Fibroblast of lung (primary cell): Measurements from ENCODE around the gene TUBGCP3. TPM values are rescaled to one million over a fixed set of nuclear protein-coding genes. Genes with fewer than 3 reads are reported as not detected.
"Not testable (repeated sequence)": the region's sequence is repeated elsewhere in the genome, so short reads cannot be mapped to it uniquely, and the experiment has no call there.

Source experiments
- DNase-seq, 2 donors: peaks; one replicate each; pipeline versions ENCODE4 v3.0.0 to v3.0.0-alpha.2; 2010; ENCODE audit warnings: low read depth in 2 of 2
- H2AFZ ChIP-seq: 2 replicates; pipeline ENCODE4 v1.5.1; 2012; ENCODE audit warnings: low read length, control low read depth, inconsistent platforms
- H3K27ac ChIP-seq: 2 replicates; pipeline ENCODE4 v1.5.1; 2011; ENCODE audit warnings: low read length, control low read depth; ENCODE audit not compliant: insufficient read depth
- H3K27me3 ChIP-seq: 2 replicates; pipeline ENCODE4 v1.5.1; 2011; ENCODE audit warnings: mild to moderate bottlenecking, low read length; ENCODE audit not compliant: control insufficient read depth, insufficient read depth
- H3K36me3 ChIP-seq: 2 replicates; pipeline ENCODE4 v1.5.1; 2011; ENCODE audit warnings: low read length; ENCODE audit not compliant: control insufficient read depth, insufficient read depth
- H3K4me1 ChIP-seq: 2 replicates; pipeline ENCODE4 v1.5.1; 2011; ENCODE audit warnings: low read length; ENCODE audit not compliant: control insufficient read depth, insufficient read depth; ENCODE audit errors: extremely low read depth
- H3K4me2 ChIP-seq: 2 replicates; pipeline ENCODE4 v1.5.1; 2011; ENCODE audit warnings: low read length, control low read depth; ENCODE audit not compliant: insufficient read depth; ENCODE audit errors: extremely low read depth
- H3K4me3 ChIP-seq, 4 experiments: fragments of 200-600 bp in 1 of 4; sonication (generic) in 1 of 4; replicated peaks in 1 of 4; 2 replicates each; pipeline ENCODE4 v1.5.1; 2011 to 2016; ENCODE audit warnings: low read length in 4 of 4, low read depth in 3 of 4, mild to moderate bottlenecking in 3 of 4, control low read depth in 2 of 4, inconsistent platforms in 1 of 4, mixed read lengths in 1 of 4; ENCODE audit not compliant: insufficient read depth in 1 of 4; ENCODE audit errors: control extremely low read depth in 1 of 4
- H3K79me2 ChIP-seq: 2 replicates; pipeline ENCODE4 v1.5.1; 2012; ENCODE audit warnings: mild to moderate bottlenecking, low read length, inconsistent platforms; ENCODE audit not compliant: control insufficient read depth, insufficient read depth
- H3K9ac ChIP-seq: 2 replicates; pipeline ENCODE4 v1.5.1; 2011; ENCODE audit warnings: mild to moderate bottlenecking, low read length, control low read depth; ENCODE audit not compliant: insufficient read depth
- H3K9me3 ChIP-seq: 2 replicates; pipeline ENCODE4 v1.5.1; 2012; ENCODE audit warnings: low read depth, low read length; ENCODE audit not compliant: control insufficient read depth, insufficient read depth
- H4K20me1 ChIP-seq: 2 replicates; pipeline ENCODE4 v1.5.1; 2011; ENCODE audit warnings: low read length; ENCODE audit not compliant: control insufficient read depth, insufficient read depth; ENCODE audit errors: extremely low read depth
- CTCF ChIP-seq, 2 donors: IDR thresholded peaks in 1 of 2; conservative IDR thresholded peaks in 1 of 2; 1 replicate in 1 of 2; 2 replicates in 1 of 2; pipeline ENCODE4 v1.5.1; 2011 to 2012; ENCODE audit warnings: low read length in 2 of 2, control low read depth in 1 of 2, inconsistent platforms in 1 of 2, low read depth in 1 of 2, mild to moderate bottlenecking in 1 of 2
- EZH2 ChIP-seq: IDR thresholded peaks from 2 replicates; pipeline ENCODE4 v1.5.1; 2012; ENCODE audit warnings: low read length, control low read depth, mild to moderate bottlenecking; ENCODE audit errors: missing control alignments
- polyA plus RNA-seq, 2 donors: library from polyadenylated mRNA; depleted of rRNA in 1 of 2; stranded (reverse) in 1 of 2; unstranded in 1 of 2; fragments of >200 nt; gene quantifications; 2 replicates each; pipeline ENCODE4 v1.2.1, GENCODE V29; 2011 to 2012; ENCODE audit warnings: missing spikeins in 1 of 2
- total RNA-seq: library from RNA; depleted of rRNA; stranded (reverse); fragments of >200 nt; gene quantifications from 2 replicates; pipeline ENCODE4 v1.2.1, GENCODE V29; 2014

The TUBGCP3 gene
- total and polyA plus RNA-seq, 2 donors (not counting 1 experiment from before 2014, with no cell fraction given) = 14.5 to 17.2 TPM

DNA sequence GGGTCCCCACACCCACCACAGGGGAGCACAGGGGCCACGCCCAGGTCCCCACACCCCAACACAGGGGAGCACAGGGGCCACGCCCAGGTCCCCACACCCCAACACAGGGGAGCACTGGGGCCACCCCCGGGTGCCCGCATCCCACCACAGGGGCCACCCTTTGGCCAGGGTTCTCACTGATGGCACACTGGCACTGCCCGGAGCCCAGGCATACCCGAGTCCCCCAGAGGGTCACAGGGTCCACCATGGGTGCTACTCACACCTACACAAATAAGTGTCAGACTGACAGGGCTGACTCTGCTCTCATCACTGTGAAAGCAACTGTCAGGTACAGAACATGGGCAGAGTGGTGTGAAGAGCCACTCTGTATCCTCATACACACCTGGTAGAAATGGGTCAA is 98.8 kb downstream of the TUBGCP3 start:
- Histone ChIP-seq H3K27ac (no peak overlapping the region), H3K79me2 (no peaks in the 10 kb centered on the region), H2AFZ (no peak overlapping the region), H4K20me1 (no peaks in the 10 kb centered on the region), H3K9ac (no peak overlapping the region), H3K4me2 (no peak overlapping the region), H3K27me3 (no peaks in the 10 kb centered on the region), H3K9me3 (no peaks in the 10 kb centered on the region), H3K36me3 (peaks cover 2% of the 10 kb centered on the region), H3K4me3 (no peak overlapping the region), H3K4me1 (no peaks in the 10 kb centered on the region)
- DNase-seq = no peak
- no peak for TF ChIP-seq CTCF (conservative IDR thresholded peaks at IDR 0.05 in 1 of 2, IDR thresholded peaks at IDR 0.05 in 1 of 2; ENCODE audit: low read depth in 1 of 2, low read length in 2 of 2)
- TF ChIP-seq EZH2 = no peak

DNA sequence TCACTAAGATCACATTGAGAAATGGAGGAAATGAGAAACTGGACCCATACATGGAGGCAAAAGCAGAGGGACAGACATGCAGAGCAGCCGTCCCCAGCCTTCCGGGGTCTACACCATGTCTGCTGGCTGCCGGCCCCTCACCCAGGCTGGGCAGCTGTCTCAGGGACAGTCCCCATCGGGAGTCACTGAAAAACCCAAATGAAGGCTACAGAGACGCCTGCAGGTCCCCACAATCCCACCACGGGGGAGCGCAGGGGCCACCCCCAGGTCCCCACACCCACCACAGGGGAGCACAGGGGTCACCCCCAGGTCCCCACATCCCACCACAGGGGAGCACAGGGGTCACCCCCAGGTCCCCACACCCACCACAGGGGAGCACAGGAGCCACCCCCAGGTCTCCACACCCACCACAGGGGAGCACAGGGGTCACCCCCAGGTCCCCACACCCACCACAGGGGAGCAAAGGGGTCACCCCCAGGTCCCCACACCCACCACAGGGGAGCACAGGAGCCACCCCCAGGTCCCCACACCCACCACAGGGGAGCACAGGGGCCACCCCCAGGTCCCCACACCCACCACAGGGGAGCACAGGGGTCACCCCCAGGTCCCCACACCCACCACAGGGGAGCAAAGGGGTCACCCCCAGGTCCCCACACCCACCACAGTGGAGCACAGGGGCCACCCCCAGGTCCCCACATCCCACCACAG is 99.5 kb downstream of the TUBGCP3 start:
- H3K4me3 ChIP-seq, H3K27me3 ChIP-seq, H4K20me1 ChIP-seq, H3K79me2 ChIP-seq, H2AFZ ChIP-seq, H3K9me3 ChIP-seq, H3K27ac ChIP-seq, H3K9ac ChIP-seq, H3K4me1 ChIP-seq, H3K4me2 ChIP-seq, H3K36me3 ChIP-seq, DNase-seq: not testable (repeated sequence)

- H3K9ac ChIP-seq = no peak overlapping the region
- H3K4me2 ChIP-seq = no peak overlapping the region
- H4K20me1 ChIP-seq = no peaks in the 10 kb centered on the region
- no peaks in the 10 kb centered on the region for H3K4me1 ChIP-seq
- TF ChIP-seq EZH2 (no peak), CTCF (conservative IDR thresholded peaks at IDR 0.05 in 1 of 2, IDR thresholded peaks at IDR 0.05 in 1 of 2; ENCODE audit: low read depth in 1 of 2, low read length in 2 of 2) (no peak)
- no peaks in the 10 kb centered on the region for H3K27me3 ChIP-seq
- H3K36me3 ChIP-seq = peaks cover 2% of the 10 kb centered on the region
- no peak overlapping the region for H3K27ac ChIP-seq
- no peak overlapping the region for H2AFZ ChIP-seq
- no peaks in the 10 kb centered on the region for H3K9me3 ChIP-seq
- no peak overlapping the region for H3K4me3 ChIP-seq
- no peak for DNase-seq
- H3K79me2 ChIP-seq = no peaks in the 10 kb centered on the region
Observed at GRCh38 chr13:112487127-112487517, 100.8 kb downstream of the TUBGCP3 start.
